Measurements from ENCODE around the gene CDK13.
"Not testable (repeated sequence)": the region's sequence is repeated elsewhere in the genome, so short reads cannot be mapped to it uniquely, and the experiment has no call there.

Gene CDK13

DNA sequence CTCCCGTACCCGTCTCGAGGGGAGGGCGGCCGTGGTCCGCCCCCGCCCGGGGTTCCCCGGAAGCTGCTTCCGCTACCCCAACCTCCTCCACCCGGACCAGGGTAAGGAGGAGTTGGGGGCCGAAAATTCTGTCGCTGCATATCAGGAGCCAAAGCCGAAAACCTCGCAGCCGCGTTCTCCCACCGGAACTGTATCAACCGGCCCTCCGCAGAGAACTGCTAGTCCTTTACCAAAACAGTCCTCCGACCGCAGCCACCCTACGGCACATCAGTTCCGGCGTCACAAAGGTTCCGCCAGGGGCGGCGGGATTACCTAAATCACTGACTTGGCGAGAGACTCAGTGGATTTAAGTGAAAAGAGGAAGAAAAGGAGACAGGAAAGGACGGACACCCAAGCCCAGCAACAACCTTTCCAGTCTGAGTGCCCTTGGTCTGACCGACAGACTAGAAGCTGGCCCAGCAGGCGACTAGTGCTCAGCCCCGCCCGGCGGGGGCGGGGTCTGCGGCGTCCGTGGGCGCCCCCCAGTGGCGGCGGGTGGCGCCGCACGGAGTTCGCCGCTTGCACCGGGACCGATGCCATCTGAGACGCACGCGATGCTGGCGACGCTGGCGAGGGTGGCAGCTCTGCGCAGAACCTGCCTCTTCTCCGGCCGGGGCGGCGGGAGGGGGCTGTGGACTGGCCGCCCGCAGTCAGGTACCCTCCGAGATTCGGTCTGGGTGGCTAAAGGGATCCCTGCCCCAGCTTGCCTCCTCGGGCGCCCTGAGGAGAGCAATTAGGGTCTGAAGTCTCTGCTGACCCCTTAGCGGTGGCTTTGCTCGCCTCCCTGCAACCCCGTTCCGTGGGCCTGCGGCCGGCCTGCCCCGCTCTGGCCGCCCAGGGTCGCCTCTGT is 184.6 kb downstream of the CDK13 start, which contains the start of the genes MPLKIP and SUGCT:
MPLKIP (minus strand) TSS at position 195 of the 889 bp plus-strand sequence; CDS start at position 140, 55 bp downstream.
SUGCT (plus strand) TSS at position 578 of the 889 bp plus-strand sequence.
- TF ChIP-seq POLR2AphosphoS5 (IDR thresholded peaks at IDR 0.05; ENCODE audit: low read depth, low read length): peak; percentile 82
- TF ChIP-seq TAF1 (IDR thresholded peaks at IDR 0.05; ENCODE audit: low read depth, low read length): peak; percentile 98
- no peak for TF ChIP-seq PAX5 (IDR thresholded peaks at IDR 0.05; ENCODE audit: insufficient read depth, low read length, severe bottlenecking)
- TF ChIP-seq POLR2A (IDR thresholded peaks at IDR 0.05; ENCODE audit: low read depth, low read length): peak; percentile 78
- TF ChIP-seq SPI1 (IDR thresholded peaks at IDR 0.05; ENCODE audit: low read depth, low read length): no peak
- peak; percentile 82 for TF ChIP-seq POU2F2 (IDR thresholded peaks at IDR 0.05; ENCODE audit: low read depth, low read length)
- DNase-seq (ENCODE audit: insufficient read length, low spot score): peak; percentile 85
- peak; percentile 90 for FAIRE-seq

GRCh38 chr7:40135317-40135610 is 185.2 kb downstream of the CDK13 start:
- DNase-seq (ENCODE audit: insufficient read length, low spot score) (no peak), FAIRE-seq (no peak)
- TF ChIP-seq SPI1 (IDR thresholded peaks at IDR 0.05; ENCODE audit: low read depth, low read length) (no peak), POU2F2 (IDR thresholded peaks at IDR 0.05; ENCODE audit: low read depth, low read length) (no peak), TAF1 (IDR thresholded peaks at IDR 0.05; ENCODE audit: low read depth, low read length) (no peak), PAX5 (IDR thresholded peaks at IDR 0.05; ENCODE audit: insufficient read depth, low read length, severe bottlenecking) (no peak), POLR2AphosphoS5 (IDR thresholded peaks at IDR 0.05; ENCODE audit: low read depth, low read length) (no peak), POLR2A (IDR thresholded peaks at IDR 0.05; ENCODE audit: low read depth, low read length) (no peak)

DNA sequence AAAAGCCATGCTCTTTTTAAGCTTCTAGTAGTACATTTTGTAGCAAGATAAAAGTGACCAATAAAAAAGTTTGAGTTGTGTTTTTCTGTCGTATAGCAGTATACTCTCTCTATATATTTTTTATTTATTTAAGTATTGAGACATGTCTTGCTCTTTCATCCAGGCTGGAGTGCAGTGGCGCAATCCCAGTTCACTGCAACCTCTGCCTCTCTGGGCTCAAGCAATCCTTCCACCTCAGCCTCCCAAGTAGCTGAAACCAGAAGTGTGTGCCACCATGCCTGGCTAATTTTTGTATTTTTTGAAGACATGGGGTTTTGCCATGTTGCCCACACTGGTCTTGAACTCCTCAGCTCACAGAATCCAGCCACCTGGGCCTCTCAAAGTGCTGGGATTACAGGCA is 187.5 kb downstream of the CDK13 start:
- no peak for DNase-seq (ENCODE audit: insufficient read length, low spot score)
- no peak for FAIRE-seq
- TF ChIP-seq TAF1 (IDR thresholded peaks at IDR 0.05; ENCODE audit: low read depth, low read length): no peak
- no peak for TF ChIP-seq POLR2AphosphoS5 (IDR thresholded peaks at IDR 0.05; ENCODE audit: low read depth, low read length)
- no peak for TF ChIP-seq POU2F2 (IDR thresholded peaks at IDR 0.05; ENCODE audit: low read depth, low read length)
- no peak for TF ChIP-seq PAX5 (IDR thresholded peaks at IDR 0.05; ENCODE audit: insufficient read depth, low read length, severe bottlenecking)
- TF ChIP-seq SPI1 (IDR thresholded peaks at IDR 0.05; ENCODE audit: low read depth, low read length): no peak
- TF ChIP-seq POLR2A (IDR thresholded peaks at IDR 0.05; ENCODE audit: low read depth, low read length): no peak

- DNase-seq (ENCODE audit: insufficient read length, low spot score) (no peak), FAIRE-seq (no peak)
- no peak for TF ChIP-seq PAX5 (IDR thresholded peaks at IDR 0.05; ENCODE audit: insufficient read depth, low read length, severe bottlenecking)
- TF ChIP-seq POLR2A (IDR thresholded peaks at IDR 0.05; ENCODE audit: low read depth, low read length): no peak
- no peak for TF ChIP-seq TAF1 (IDR thresholded peaks at IDR 0.05; ENCODE audit: low read depth, low read length)
- no peak for TF ChIP-seq SPI1 (IDR thresholded peaks at IDR 0.05; ENCODE audit: low read depth, low read length)
- no peak for TF ChIP-seq POLR2AphosphoS5 (IDR thresholded peaks at IDR 0.05; ENCODE audit: low read depth, low read length)
- TF ChIP-seq POU2F2 (IDR thresholded peaks at IDR 0.05; ENCODE audit: low read depth, low read length): no peak
Measured at GRCh38 chr7:40138973-40139372, 188.9 kb downstream of the CDK13 start.

DNA sequence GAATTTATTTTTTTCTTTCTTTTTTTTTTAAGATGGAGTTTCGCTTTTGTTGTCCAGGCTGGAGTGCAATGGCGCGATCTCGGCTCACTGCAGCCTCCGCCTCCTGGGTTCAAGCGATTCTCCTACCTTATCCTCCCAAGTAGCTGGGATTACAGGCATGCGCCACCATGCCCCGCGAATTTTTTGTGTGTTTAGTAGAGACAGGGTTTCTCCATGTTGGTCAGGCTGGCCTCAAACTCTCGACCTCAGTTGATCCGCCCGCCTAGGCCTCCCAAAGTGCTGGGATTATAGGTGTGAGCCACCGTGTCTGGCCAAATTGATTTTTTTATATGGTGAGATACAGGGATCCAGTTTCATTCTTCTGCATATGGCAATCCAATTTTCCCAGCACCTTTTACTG is 189.8 kb downstream of the CDK13 start:
- not testable (repeated sequence) for DNase-seq (ENCODE audit: insufficient read length, low spot score); FAIRE-seq

- peak; percentile 5 for FAIRE-seq
- DNase-seq (ENCODE audit: insufficient read length, low spot score): not testable (repeated sequence)
Measured at GRCh38 chr7:40141916-40142315, 191.9 kb downstream of the CDK13 start.

GRCh38 chr7:40145596-40146130 is 195.6 kb downstream of the CDK13 start:
- FAIRE-seq; DNase-seq (ENCODE audit: insufficient read length, low spot score): not testable (repeated sequence)

DNA sequence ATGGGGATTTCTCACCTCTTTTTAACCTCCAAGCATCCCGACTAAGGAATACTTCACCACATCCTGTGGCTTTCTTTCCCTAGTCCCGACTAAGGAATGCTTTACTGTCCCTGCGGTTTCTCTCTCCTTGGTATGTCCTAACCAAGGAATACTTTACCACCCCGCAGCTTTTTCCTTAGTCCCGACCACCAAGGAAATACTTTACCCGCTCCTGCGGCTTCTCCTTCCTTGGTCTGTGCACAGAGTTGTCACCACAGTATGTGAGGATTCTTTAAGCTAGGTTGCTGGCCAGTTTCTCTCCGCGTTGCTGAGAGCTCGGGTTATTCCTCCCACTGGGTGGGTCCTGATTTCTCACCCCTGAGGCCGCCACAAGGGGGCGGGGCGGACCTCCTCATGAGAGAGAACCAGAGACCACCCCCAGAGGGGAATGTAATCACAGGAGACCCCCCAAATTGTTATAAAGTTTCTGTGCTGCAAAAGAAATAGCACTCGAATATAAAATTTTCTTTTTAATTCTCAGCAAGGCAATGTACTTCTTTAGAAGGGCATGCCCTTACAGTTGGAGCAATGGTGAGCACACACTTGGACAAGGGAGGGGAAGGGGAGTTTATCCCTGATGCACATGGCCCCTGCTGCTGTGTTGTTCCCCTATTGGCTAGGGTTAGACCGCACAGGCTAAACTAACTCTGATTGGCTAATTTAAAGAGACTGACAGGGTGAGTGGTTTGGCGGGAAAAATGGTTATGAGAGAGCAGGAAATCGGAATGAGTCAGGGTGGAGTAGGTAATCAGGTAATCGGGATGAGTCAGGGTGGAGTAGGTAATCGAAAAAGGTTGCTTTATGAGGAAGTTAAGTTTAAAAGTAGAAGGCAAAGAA is 197.6 kb downstream of the CDK13 start:
- DNase-seq (ENCODE audit: insufficient read length, low spot score) (no peak), FAIRE-seq (no peak)
- no peak for TF ChIP-seq TAF1 (IDR thresholded peaks at IDR 0.05; ENCODE audit: low read depth, low read length)
- TF ChIP-seq POLR2A (IDR thresholded peaks at IDR 0.05; ENCODE audit: low read depth, low read length): no peak
- no peak for TF ChIP-seq PAX5 (IDR thresholded peaks at IDR 0.05; ENCODE audit: insufficient read depth, low read length, severe bottlenecking)
- TF ChIP-seq POU2F2 (IDR thresholded peaks at IDR 0.05; ENCODE audit: low read depth, low read length): no peak
- no peak for TF ChIP-seq POLR2AphosphoS5 (IDR thresholded peaks at IDR 0.05; ENCODE audit: low read depth, low read length)
- no peak for TF ChIP-seq SPI1 (IDR thresholded peaks at IDR 0.05; ENCODE audit: low read depth, low read length)

DNA sequence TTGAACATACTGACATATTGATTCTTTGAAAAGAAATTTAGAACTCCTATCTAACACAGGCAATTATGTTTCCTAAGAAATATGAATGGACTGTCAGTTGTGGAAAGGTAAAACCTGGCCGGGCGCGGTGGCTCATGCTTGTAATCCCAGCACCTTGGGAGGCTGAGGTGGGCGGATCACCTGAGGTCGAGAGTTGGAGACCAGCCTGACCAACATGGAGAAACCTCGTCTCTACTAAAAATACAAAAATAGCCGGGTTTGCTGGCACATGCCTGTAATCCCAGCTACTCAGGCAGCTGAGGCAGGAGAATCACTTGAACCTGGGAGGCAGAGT is 198.2 kb downstream of the CDK13 start:
- not testable (repeated sequence) for FAIRE-seq

DNA sequence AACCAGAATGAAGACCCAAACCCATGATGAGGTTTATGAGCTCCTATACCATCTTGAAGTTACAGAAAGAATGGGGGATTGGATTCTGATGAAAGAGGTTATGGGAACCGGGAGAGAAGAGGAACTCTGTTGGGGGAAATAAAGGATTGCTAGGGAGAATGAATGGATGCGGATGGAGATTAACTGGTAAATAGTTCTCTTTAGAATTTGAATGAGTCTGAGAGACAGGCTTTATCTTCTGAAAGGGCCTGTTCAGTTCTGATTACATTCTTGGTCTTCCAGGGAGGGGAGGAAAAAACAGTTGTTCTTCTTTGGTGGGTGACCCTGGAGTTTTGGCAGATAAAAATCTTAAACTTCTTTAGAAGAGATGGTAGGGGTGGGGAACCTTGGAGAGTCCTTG is 198.6 kb downstream of the CDK13 start:
- TF ChIP-seq SPI1 (IDR thresholded peaks at IDR 0.05; ENCODE audit: low read depth, low read length): no peak
- TF ChIP-seq POU2F2 (IDR thresholded peaks at IDR 0.05; ENCODE audit: low read depth, low read length): no peak
- TF ChIP-seq TAF1 (IDR thresholded peaks at IDR 0.05; ENCODE audit: low read depth, low read length): no peak
- TF ChIP-seq PAX5 (IDR thresholded peaks at IDR 0.05; ENCODE audit: insufficient read depth, low read length, severe bottlenecking): no peak
- TF ChIP-seq POLR2A (IDR thresholded peaks at IDR 0.05; ENCODE audit: low read depth, low read length): no peak
- TF ChIP-seq POLR2AphosphoS5 (IDR thresholded peaks at IDR 0.05; ENCODE audit: low read depth, low read length): no peak
- DNase-seq (ENCODE audit: insufficient read length, low spot score) (no peak), FAIRE-seq (no peak)

More for the DNA sequence above, 198.2 kb downstream of the CDK13 start:
- not testable (repeated sequence) for DNase-seq (ENCODE audit: insufficient read length, low spot score)

Measured in GM12891 (cell line).